Fibroblast of gingiva (primary cell): Measurements from ENCODE around the gene UQCC5.

Experiments used
- DNase-seq: peaks from one replicate; pipeline ENCODE4 v3.0.0-alpha.2; 2011; ENCODE audit warnings: low read depth

The UQCC5 gene

DNA sequence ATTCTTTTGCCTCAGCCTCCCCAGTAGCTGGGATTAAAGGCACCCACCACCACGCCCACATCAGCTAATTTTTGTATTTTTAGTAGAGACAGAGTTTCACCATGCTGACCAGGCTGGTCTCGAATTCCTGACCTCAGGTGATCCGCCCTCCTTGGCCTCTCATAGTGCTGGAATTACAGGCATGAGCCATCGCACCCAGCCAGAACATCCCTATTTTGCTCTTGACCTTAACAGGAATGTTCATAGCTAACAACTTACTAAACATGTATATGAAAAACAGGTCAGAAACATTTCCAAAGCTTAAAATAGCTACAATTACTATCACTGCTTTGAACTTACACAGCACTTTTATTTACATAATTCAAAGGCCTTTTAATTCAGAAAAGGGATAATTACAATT is 33.7 kb downstream of the UQCC5 start:
- DNase-seq, result peak; percentile 9

- no peak for DNase-seq
Measured at GRCh38 chr3:52572221-52572620, 35.8 kb downstream of the UQCC5 start.

GRCh38 chr3:52574056-52574965 is 37.9 kb downstream of the UQCC5 start:
- DNase-seq, result no peak
